Loucy (cell line): ENCODE measurements around the gene ID1.

Source experiments
- H2AFZ ChIP-seq: fragments of 200-600 bp; sonication (generic); 2 replicates; pipeline ENCODE4 v1.6.0; 2016; ENCODE audit warnings: antibody characterized with exemption, mild to moderate bottlenecking, low read length, moderate library complexity
- H3F3A ChIP-seq: fragments of 200-600 bp; 2 replicates; pipeline ENCODE4 v1.6.0; 2016; ENCODE audit warnings: antibody characterized with exemption, low read depth, mild to moderate bottlenecking
- H3K27me3 ChIP-seq: fragments of 200-600 bp; sonication (generic); 2 replicates; pipeline ENCODE4 v1.6.1; 2014; ENCODE audit warnings: low read length, mild to moderate bottlenecking; ENCODE audit not compliant: insufficient read depth, poor library complexity, severe bottlenecking
- H3K36me3 ChIP-seq: fragments of 200-600 bp; sonication (generic); 2 replicates; pipeline ENCODE4 v1.6.1; 2016; ENCODE audit warnings: low read length; ENCODE audit not compliant: insufficient read depth
- H3K4me1 ChIP-seq: fragments of 200-600 bp; sonication (generic); 2 replicates; pipeline ENCODE4 v1.5.1; 2014; ENCODE audit warnings: low read length, mild to moderate bottlenecking; ENCODE audit not compliant: insufficient read depth, poor library complexity, severe bottlenecking
- H3K4me2 ChIP-seq: fragments of 200-600 bp; sonication (generic); 2 replicates; pipeline ENCODE4 v1.6.0; 2014; ENCODE audit warnings: antibody characterized with exemption, low read length, low read depth, mild to moderate bottlenecking; ENCODE audit not compliant: poor library complexity, severe bottlenecking
- H3K4me3 ChIP-seq: fragments of 200-600 bp; sonication (generic); 2 replicates; pipeline ENCODE4 v1.5.1; 2014; ENCODE audit warnings: low read length, mild to moderate bottlenecking, mixed read lengths; ENCODE audit not compliant: poor library complexity, severe bottlenecking
- H3K79me2 ChIP-seq: fragments of 200-600 bp; sonication (generic); 2 replicates; pipeline ENCODE4 v1.6.1; 2014; ENCODE audit warnings: low read length; ENCODE audit not compliant: insufficient read depth
- H3K9ac ChIP-seq: fragments of 200-600 bp; sonication (generic); 2 replicates; pipeline ENCODE4 v1.6.0; 2014; ENCODE audit warnings: mild to moderate bottlenecking, low read depth, low read length, moderate library complexity; ENCODE audit not compliant: poor library complexity, severe bottlenecking
- H3K9me2 ChIP-seq: fragments of 200-600 bp; sonication (generic); replicated peaks from 2 replicates; pipeline ENCODE4 v1.6.1; 2016; ENCODE audit warnings: low read depth, low read length, mixed read lengths
- H3K9me3 ChIP-seq: fragments of 200-600 bp; sonication (generic); 2 replicates; pipeline ENCODE4 v1.6.1; 2014; ENCODE audit warnings: mild to moderate bottlenecking, antibody characterized with exemption, low read length, low read depth; ENCODE audit not compliant: insufficient read depth
- H4K20me1 ChIP-seq: fragments of 200-600 bp; sonication (generic); 2 replicates; pipeline ENCODE4 v1.6.0; 2014; ENCODE audit warnings: antibody characterized with exemption, low read length, mild to moderate bottlenecking; ENCODE audit not compliant: insufficient read depth, poor library complexity, severe bottlenecking
- EZH2phosphoT487 ChIP-seq: fragments of 200-600 bp; IDR thresholded peaks from 2 replicates; pipeline ENCODE4 v1.6.1; 2018; ENCODE audit warnings: antibody characterized with exemption, mild to moderate bottlenecking, moderate library complexity, borderline replicate concordance
- TF ChIP-seq, protein P1 (sequence below): fragments of 200-600 bp; sonication (generic); conservative IDR thresholded peaks from 2 replicates; pipeline ENCODE4 v1.5.1; 2014; ENCODE audit warnings: mild to moderate bottlenecking, antibody characterized with exemption, low read length

The ID1 gene

DNA sequence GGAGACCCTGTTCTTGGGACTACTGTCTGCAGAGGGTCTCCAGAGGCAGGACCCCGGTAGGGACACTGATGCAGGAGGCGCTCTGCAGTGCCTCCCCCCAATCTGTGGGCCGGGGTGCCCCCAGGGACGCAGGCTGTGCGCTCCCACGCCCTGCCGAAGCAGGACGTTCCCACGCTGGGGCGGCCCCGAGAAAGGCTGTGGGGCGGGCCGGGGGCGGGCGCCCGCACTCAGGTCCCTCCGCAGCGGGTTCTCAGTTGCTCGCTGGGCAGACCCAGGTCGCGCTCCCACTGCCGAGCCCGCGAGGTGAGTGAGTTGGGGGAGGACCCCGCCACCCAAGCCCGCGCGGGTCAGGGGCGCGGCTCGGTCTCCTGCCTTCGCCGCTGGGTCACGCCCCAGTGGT lies 32.6 kb downstream of the ID1 start, which contains the start of gene COX4I2:
COX4I2 (plus strand) TSS at position 253 of the 400 bp plus-strand sequence. CDS start 1,106 bp downstream, outside the sequence.
- no peak within 1 kb of the TSS for H3K9ac ChIP-seq
- no peaks in the 10 kb centered on the region for H3K36me3 ChIP-seq
- no peak within 1 kb of the TSS for H3K4me3 ChIP-seq
- no peak within 1 kb of the TSS for H2AFZ ChIP-seq
- H3K4me2 ChIP-seq: no peak within 1 kb of the TSS
- peaks cover under 1% of the 10 kb centered on the region for H3K4me1 ChIP-seq
- no peaks in the 10 kb centered on the region for H4K20me1 ChIP-seq
- H3K27me3 ChIP-seq: no peaks in the 10 kb centered on the region
- no peaks in the 10 kb centered on the region for H3K9me3 ChIP-seq
- H3K79me2 ChIP-seq: no peaks in the 10 kb centered on the region
- H3F3A ChIP-seq: no peaks in the 10 kb centered on the region
- no peaks in the 10 kb centered on the region for H3K9me2 ChIP-seq
- TF ChIP-seq, protein P1, sequence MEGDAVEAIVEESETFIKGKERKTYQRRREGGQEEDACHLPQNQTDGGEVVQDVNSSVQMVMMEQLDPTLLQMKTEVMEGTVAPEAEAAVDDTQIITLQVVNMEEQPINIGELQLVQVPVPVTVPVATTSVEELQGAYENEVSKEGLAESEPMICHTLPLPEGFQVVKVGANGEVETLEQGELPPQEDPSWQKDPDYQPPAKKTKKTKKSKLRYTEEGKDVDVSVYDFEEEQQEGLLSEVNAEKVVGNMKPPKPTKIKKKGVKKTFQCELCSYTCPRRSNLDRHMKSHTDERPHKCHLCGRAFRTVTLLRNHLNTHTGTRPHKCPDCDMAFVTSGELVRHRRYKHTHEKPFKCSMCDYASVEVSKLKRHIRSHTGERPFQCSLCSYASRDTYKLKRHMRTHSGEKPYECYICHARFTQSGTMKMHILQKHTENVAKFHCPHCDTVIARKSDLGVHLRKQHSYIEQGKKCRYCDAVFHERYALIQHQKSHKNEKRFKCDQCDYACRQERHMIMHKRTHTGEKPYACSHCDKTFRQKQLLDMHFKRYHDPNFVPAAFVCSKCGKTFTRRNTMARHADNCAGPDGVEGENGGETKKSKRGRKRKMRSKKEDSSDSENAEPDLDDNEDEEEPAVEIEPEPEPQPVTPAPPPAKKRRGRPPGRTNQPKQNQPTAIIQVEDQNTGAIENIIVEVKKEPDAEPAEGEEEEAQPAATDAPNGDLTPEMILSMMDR: no peak
- TF ChIP-seq EZH2phosphoT487: no peak

DNA sequence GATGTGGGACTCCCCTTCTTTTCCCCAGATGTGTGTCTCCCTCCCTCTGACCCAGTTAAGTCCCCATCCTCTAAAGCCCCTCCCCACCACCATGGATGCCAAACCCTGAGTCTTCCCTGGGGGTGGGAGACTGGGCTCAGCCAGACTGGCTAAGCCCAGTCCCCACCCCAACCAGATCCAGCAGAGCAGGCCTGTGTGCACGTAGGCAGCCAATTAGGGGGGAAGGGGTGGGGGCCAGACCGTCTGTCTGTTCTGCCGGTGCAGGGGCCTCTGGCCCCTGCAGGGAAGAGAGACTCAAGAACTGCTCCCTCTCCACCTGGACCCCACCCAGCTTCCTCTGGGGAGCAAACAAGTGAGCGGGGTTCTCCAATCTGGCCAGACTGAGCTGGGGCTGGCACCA lies 33.2 kb downstream of the ID1 start:
- Histone ChIP-seq H3K36me3 (no peaks in the 10 kb centered on the region), H3K4me2 (no peak overlapping the region), H3K9me2 (no peaks in the 10 kb centered on the region), H3K9ac (no peak overlapping the region), H3K4me1 (peaks cover 7% of the 10 kb centered on the region), H2AFZ (no peak overlapping the region), H3K27me3 (no peaks in the 10 kb centered on the region), H3K9me3 (no peaks in the 10 kb centered on the region), H4K20me1 (no peaks in the 10 kb centered on the region), H3F3A (no peaks in the 10 kb centered on the region), H3K4me3 (no peak overlapping the region), H3K79me2 (no peaks in the 10 kb centered on the region)
- TF ChIP-seq EZH2phosphoT487: no peak
- TF ChIP-seq, protein P1: no peak

DNA sequence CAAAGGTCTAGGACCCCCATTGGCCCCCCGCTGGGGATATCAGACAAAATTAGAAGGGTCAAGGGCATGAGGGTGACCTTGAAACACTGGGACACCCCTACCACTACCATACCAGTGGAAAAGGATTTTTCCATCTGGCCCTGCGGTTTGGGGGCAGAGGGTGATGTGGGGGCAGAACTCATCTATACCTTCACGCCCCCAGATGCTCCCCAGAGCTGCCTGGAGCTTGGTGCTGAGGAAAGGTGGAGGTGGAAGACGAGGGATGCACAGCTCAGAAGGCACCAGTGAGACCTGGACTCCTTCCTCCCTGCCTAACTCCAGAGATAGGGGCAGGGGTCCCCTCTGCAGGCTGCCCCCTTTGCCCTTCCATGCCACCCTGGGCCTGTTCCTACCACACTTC lies 33.7 kb downstream of the ID1 start:
- no peaks in the 10 kb centered on the region for H3K9me2 ChIP-seq
- no peaks in the 10 kb centered on the region for H3K36me3 ChIP-seq
- H3K9me3 ChIP-seq: no peaks in the 10 kb centered on the region
- H3K27me3 ChIP-seq: no peaks in the 10 kb centered on the region
- H4K20me1 ChIP-seq: no peaks in the 10 kb centered on the region
- no peaks in the 10 kb centered on the region for H3F3A ChIP-seq
- TF ChIP-seq, protein P1: no peak
- H3K4me1 ChIP-seq: peaks cover 7% of the 10 kb centered on the region
- no peak overlapping the region for H2AFZ ChIP-seq
- H3K79me2 ChIP-seq: no peaks in the 10 kb centered on the region
- no peak overlapping the region for H3K4me3 ChIP-seq
- H3K9ac ChIP-seq: no peak overlapping the region
- H3K4me2 ChIP-seq: no peak overlapping the region
